Endothelial cell (in vitro differentiated cells): Measurements from ENCODE around the gene GALNT1. TPM values are rescaled to one million over a fixed set of nuclear protein-coding genes. Genes with fewer than 3 reads are reported as not detected.
"Not testable (repeated sequence)": the region's sequence is repeated elsewhere in the genome, so short reads cannot be mapped to it uniquely, and the experiment has no call there.

Experiments
- DNase-seq: peaks from one replicate; pipeline ENCODE4 v3.0.0; 2021; ENCODE audit warnings: low spot score
- H3K27ac Mint-ChIP-seq: one replicate; pipeline ENCODE4 v1.8.0; 2021; ENCODE audit warnings: mixed read lengths, inconsistent platforms; ENCODE audit not compliant: unreplicated experiment
- H3K27me3 Mint-ChIP-seq: one replicate; pipeline ENCODE4 v1.8.0; 2021; ENCODE audit warnings: mild to moderate bottlenecking, moderate library complexity, mixed read lengths, inconsistent platforms; ENCODE audit not compliant: unreplicated experiment
- H3K36me3 Mint-ChIP-seq: one replicate; pipeline ENCODE4 v1.8.0; 2021; ENCODE audit warnings: mild to moderate bottlenecking, low read depth, mixed read lengths, inconsistent platforms; ENCODE audit not compliant: unreplicated experiment
- H3K4me1 Mint-ChIP-seq: one replicate; pipeline ENCODE4 v1.8.0; 2021; ENCODE audit warnings: mild to moderate bottlenecking, mixed read lengths, inconsistent platforms; ENCODE audit not compliant: unreplicated experiment
- H3K4me3 Mint-ChIP-seq: one replicate; pipeline ENCODE4 v1.8.0; 2021; ENCODE audit warnings: mild to moderate bottlenecking, mixed read lengths, inconsistent platforms; ENCODE audit not compliant: unreplicated experiment
- H3K9me3 Mint-ChIP-seq: one replicate; pipeline ENCODE4 v1.8.0; 2021; ENCODE audit warnings: mixed read lengths, inconsistent platforms; ENCODE audit not compliant: unreplicated experiment
- total RNA-seq: library from RNA; stranded (reverse); fragmentation: NEBNext Ultra II Directional; extraction: Animal tissue kit (Norgen Biotek cat#: 25700); gene quantifications from one replicate; pipeline ENCODE4 v1.2.1, GENCODE V29; 2021; ENCODE audit not compliant: unreplicated experiment
- TF ChIP-seq, protein P1 (sequence below): fragments of 200-600 bp; sonication (generic); IDR thresholded peaks from one replicate; pipeline ENCODE4 v1.5.0; 2021; ENCODE audit warnings: antibody characterized with exemption; ENCODE audit not compliant: unreplicated experiment

The GALNT1 gene
- total RNA-seq, 1 donor from 2014 or later: 174 TPM

DNA sequence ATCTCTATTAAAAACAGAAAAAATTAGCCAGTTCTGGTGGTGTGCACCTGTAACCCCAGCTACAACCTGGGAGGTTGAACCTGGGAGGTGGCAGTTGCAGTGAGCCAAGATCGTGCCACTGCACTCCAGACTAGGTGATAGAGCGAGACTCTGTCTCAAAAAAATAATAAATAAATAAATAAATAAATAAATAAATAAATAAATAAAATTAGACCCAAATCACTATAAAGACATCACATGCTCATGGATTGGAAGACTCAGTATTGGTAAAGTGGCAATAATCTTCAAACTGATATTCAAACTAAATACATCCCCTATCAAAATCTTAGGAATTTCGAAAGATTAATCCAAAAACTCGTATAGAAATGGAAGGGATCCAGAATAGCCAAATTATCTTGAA, 15.5 kb upstream of the GALNT1 start:
- H3K27ac Mint-ChIP-seq: no peak overlapping the region
- DNase-seq: no peak
- peaks cover 2% of the 10 kb centered on the region for H3K27me3 Mint-ChIP-seq
- H3K9me3 Mint-ChIP-seq: no peaks in the 10 kb centered on the region
- TF ChIP-seq, protein P1, sequence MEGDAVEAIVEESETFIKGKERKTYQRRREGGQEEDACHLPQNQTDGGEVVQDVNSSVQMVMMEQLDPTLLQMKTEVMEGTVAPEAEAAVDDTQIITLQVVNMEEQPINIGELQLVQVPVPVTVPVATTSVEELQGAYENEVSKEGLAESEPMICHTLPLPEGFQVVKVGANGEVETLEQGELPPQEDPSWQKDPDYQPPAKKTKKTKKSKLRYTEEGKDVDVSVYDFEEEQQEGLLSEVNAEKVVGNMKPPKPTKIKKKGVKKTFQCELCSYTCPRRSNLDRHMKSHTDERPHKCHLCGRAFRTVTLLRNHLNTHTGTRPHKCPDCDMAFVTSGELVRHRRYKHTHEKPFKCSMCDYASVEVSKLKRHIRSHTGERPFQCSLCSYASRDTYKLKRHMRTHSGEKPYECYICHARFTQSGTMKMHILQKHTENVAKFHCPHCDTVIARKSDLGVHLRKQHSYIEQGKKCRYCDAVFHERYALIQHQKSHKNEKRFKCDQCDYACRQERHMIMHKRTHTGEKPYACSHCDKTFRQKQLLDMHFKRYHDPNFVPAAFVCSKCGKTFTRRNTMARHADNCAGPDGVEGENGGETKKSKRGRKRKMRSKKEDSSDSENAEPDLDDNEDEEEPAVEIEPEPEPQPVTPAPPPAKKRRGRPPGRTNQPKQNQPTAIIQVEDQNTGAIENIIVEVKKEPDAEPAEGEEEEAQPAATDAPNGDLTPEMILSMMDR: no peak
- H3K4me3 Mint-ChIP-seq: no peak overlapping the region
- H3K4me1 Mint-ChIP-seq: no peaks in the 10 kb centered on the region
- H3K36me3 Mint-ChIP-seq: no peaks in the 10 kb centered on the region

DNA sequence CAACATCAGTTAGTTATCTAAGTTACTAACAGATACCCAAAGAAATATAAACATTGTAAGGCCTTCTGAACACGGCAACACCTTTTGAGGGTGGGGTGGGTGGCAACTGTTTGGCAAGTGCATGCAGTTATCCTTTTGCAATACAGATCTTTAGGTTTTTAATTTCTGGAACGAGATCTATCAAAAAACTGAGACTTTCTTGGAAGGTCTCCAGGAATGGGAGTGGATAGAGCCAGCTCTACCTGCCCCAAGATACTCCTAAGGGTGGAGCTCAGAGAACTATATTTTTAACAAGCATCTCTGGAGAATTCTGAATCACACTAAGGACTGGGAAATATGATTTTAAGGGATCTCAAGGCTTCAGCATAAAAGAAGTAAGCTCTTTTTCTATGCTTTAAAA, 11.4 kb upstream of the GALNT1 start:
- TF ChIP-seq, protein P1: no peak
- DNase-seq: no peak
- H3K9me3 Mint-ChIP-seq: no peaks in the 10 kb centered on the region
- no peaks in the 10 kb centered on the region for H3K27me3 Mint-ChIP-seq
- H3K27ac Mint-ChIP-seq: no peak overlapping the region
- H3K36me3 Mint-ChIP-seq: no peaks in the 10 kb centered on the region
- no peaks in the 10 kb centered on the region for H3K4me1 Mint-ChIP-seq
- no peak overlapping the region for H3K4me3 Mint-ChIP-seq

DNA sequence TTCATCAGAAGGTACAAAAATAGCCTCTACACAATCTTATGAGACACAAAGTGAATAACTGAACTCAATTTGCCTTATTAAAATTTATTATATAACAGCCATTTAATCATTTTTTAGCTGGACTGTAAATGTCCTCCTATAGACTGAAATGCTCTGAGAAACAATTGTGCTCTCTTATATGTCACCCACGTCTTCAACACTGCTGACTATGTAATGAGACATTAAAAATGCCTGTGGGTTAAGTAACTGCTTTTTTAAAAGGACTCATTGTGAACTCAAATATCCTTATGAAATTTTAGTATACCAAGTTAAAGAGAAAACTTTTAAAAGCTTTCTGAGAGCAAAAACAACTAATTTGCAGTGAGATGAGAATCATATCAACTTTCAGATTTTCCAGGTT, 10.4 kb upstream of the GALNT1 start:
- DNase-seq: no peak
- Mint-ChIP-seq H3K4me1 (no peaks in the 10 kb centered on the region), H3K9me3 (peaks cover 4% of the 10 kb centered on the region), H3K4me3 (no peak overlapping the region), H3K27me3 (no peaks in the 10 kb centered on the region), H3K36me3 (peaks cover 3% of the 10 kb centered on the region), H3K27ac (no peak overlapping the region)
- TF ChIP-seq, protein P1: no peak

DNA sequence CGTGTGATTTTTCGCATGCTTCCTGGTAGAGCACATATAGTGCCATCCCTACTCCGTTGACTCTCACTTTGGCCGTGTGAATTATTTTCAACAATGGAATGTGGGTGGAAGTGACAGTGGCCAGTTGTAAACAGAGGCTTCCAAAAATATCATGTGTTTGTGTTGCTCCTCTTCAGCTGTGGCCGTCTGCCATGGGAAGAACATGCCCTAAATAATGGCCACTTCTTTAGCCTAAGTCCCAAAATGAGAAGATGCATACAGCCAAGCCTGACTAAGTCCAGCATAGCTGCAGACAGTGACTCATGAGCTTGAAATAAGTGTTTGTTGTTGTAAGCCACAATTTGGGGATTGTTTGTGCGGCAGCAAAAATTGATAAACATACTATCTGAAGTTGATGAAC, 8.9 kb upstream of the GALNT1 start:
- Mint-ChIP-seq H3K27me3 (no peaks in the 10 kb centered on the region), H3K4me1 (no peaks in the 10 kb centered on the region), H3K36me3 (peaks cover 10% of the 10 kb centered on the region), H3K27ac (no peak overlapping the region), H3K4me3 (no peak overlapping the region), H3K9me3 (peaks cover 10% of the 10 kb centered on the region)
- TF ChIP-seq, protein P1: no peak
- no peak for DNase-seq

DNA sequence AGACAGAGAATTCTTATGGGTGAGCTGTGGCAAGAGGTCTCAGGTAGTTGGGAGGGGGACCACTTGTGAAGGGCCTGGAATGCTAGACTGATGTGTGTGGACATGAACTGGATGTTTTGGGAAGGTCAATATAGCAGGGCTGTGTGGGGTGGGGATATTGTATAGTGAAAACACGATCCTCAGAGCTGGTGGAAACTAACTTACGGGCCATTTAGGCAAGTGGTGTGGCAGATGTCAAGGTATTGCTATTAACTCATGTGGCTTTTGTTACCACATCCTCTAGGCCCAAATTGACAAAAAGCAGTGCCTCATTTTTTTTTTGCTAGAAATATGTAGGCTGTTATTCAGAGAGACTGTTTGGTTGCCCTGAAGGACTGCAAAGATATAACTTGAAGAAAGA, 8.0 kb upstream of the GALNT1 start:
- no peaks in the 10 kb centered on the region for H3K4me1 Mint-ChIP-seq
- no peak overlapping the region for H3K27ac Mint-ChIP-seq
- H3K9me3 Mint-ChIP-seq: peaks cover 10% of the 10 kb centered on the region
- DNase-seq: no peak
- TF ChIP-seq, protein P1: no peak
- H3K4me3 Mint-ChIP-seq: no peak overlapping the region
- H3K27me3 Mint-ChIP-seq: no peaks in the 10 kb centered on the region
- H3K36me3 Mint-ChIP-seq: peaks cover 10% of the 10 kb centered on the region

DNA sequence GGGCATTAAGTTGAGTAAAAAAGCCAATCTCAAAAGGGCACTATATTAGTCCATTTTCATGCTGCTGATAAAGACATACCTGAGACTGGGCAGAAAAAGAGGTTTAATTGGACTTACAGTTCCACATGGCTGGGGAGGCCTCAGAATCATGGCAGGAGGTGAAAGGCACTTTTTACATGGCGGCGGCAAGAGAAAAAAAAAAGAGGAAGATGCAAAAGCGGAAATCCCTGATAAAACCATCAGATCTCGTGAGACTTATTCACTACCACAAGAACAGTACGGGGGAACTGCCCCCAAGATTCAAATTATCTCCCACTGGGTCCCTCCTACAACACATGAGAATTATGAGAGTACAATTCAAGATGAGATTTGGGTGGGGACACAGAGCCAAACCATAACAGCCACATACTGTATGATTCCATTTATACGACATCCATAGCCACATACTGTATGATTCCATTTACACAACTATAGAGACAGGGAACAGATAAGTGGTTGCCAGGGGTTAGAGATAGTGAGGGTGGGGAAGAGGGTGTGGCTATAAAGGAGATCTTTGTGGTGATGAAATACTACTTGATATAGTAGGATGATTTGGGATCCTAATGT, 5.2 kb upstream of the GALNT1 start:
- H3K27me3 Mint-ChIP-seq, H3K4me3 Mint-ChIP-seq, DNase-seq, H3K27ac Mint-ChIP-seq, H3K4me1 Mint-ChIP-seq: not testable (repeated sequence)
- H3K9me3 Mint-ChIP-seq: peaks cover 10% of the 10 kb centered on the region
- peaks cover 10% of the 10 kb centered on the region for H3K36me3 Mint-ChIP-seq
